Breast epithelium (tissue), 4 donors: ENCODE data around the gene MARCHF9. TPM values are rescaled to one million over a fixed set of nuclear protein-coding genes. Genes with fewer than 3 reads are reported as not detected.
A peak's percentile ranks its signal among the peaks of the same experiment; 100 is the strongest.

Source experiments
- DNase-seq, 2 donors: peaks; one replicate each; pipeline ENCODE4 v3.0.0-alpha.2; 2019; ENCODE audit warnings: low spot score in 2 of 2
- H3K27ac ChIP-seq, 2 donors: fragments of 200-600 bp; sonication (generic) in 1 of 2; one replicate each; pipeline ENCODE4 v1.5.1; 2016 to 2019; ENCODE audit warnings: mild to moderate bottlenecking in 1 of 2
- H3K27me3 ChIP-seq, 2 donors: fragments of 200-600 bp; sonication (generic) in 1 of 2; one replicate each; pipeline versions ENCODE4 v1.5.1 to v1.6.0; 2017 to 2019; ENCODE audit warnings: control low read depth in 1 of 2, mild to moderate bottlenecking in 1 of 2
- H3K36me3 ChIP-seq: fragments of 200-600 bp; one replicate; pipeline ENCODE4 v1.5.1; 2019
- H3K4me1 ChIP-seq, 2 donors: fragments of 200-600 bp; sonication (generic); one replicate each; pipeline ENCODE4 v1.5.1; 2016 to 2019; ENCODE audit warnings: control low read depth in 1 of 2
- H3K4me3 ChIP-seq, 3 donors: fragments of 200-600 bp; sonication (generic); 1 replicate in 2 of 3; 2 replicates in 1 of 3; pipeline ENCODE4 v1.5.1; 2016 to 2019; ENCODE audit warnings: mild to moderate bottlenecking in 3 of 3, moderate library complexity in 2 of 3
- H3K9me3 ChIP-seq, 2 donors: fragments of 200-600 bp; sonication (generic) in 1 of 2; one replicate each; pipeline ENCODE4 v1.5.1; 2016 to 2019; ENCODE audit warnings: control low read depth in 1 of 2
- POLR2A ChIP-seq: fragments of 450-650 bp; IDR thresholded peaks from one replicate; pipeline ENCODE4 v1.6.1; 2016; ENCODE audit warnings: antibody characterized with exemption, mild to moderate bottlenecking, moderate library complexity
- POLR2AphosphoS5 ChIP-seq, 3 donors: sonication (generic); formaldehyde crosslinking; IDR thresholded peaks; one replicate each; pipeline ENCODE4 v1.6.1; 2017; ENCODE audit warnings: antibody characterized with exemption in 3 of 3
- intact Hi-C: fragments of 100-400 bp; cut with DNase I; formaldehyde crosslinking; loops from one replicate; pipeline ENCODE4 v1.15.1; 2023; ENCODE audit warnings: low total_unique reads
- total RNA-seq, 3 donors: library from RNA; depleted of rRNA; stranded (reverse); fragments of >200 nt; gene quantifications; one replicate each; pipeline ENCODE4 v1.1.0, GENCODE V29; 2016
- TF ChIP-seq, protein P1 (sequence below), 3 donors: fragments of 450-650 bp; IDR thresholded peaks; one replicate each; pipeline ENCODE4 v1.5.1; 2016 to 2017; ENCODE audit warnings: antibody characterized with exemption in 3 of 3, mild to moderate bottlenecking in 3 of 3, moderate library complexity in 3 of 3

The MARCHF9 gene
- total RNA-seq, 3 donors from 2014 or later = 6.9 to 9.8 (median 7.5) TPM

- Histone ChIP-seq H3K36me3 (no peaks in the 10 kb centered on the region), H3K27me3 (no peaks in the 10 kb centered on the region), H3K27ac (peak overlapping the region in 1 of 2 donors; percentile 19), H3K4me3 (no peak overlapping the region), H3K9me3 (no peaks in the 10 kb centered on the region), H3K4me1 (no peaks in the 10 kb centered on the region)
- no peak for DNase-seq
- intact Hi-C loops = loop anchor here (5.0 kb wide), 1 partner anchor 42 kb away; no protein-coding TSS in a partner anchor
- TF ChIP-seq, protein P1, sequence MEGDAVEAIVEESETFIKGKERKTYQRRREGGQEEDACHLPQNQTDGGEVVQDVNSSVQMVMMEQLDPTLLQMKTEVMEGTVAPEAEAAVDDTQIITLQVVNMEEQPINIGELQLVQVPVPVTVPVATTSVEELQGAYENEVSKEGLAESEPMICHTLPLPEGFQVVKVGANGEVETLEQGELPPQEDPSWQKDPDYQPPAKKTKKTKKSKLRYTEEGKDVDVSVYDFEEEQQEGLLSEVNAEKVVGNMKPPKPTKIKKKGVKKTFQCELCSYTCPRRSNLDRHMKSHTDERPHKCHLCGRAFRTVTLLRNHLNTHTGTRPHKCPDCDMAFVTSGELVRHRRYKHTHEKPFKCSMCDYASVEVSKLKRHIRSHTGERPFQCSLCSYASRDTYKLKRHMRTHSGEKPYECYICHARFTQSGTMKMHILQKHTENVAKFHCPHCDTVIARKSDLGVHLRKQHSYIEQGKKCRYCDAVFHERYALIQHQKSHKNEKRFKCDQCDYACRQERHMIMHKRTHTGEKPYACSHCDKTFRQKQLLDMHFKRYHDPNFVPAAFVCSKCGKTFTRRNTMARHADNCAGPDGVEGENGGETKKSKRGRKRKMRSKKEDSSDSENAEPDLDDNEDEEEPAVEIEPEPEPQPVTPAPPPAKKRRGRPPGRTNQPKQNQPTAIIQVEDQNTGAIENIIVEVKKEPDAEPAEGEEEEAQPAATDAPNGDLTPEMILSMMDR (IDR thresholded peaks at IDR 0.05) = no peak
- TF ChIP-seq POLR2A (no peak), POLR2AphosphoS5 (IDR thresholded peaks at IDR 0.05) (no peak)
Measured at GRCh38 chr12:57780284-57780897, 25.5 kb downstream of the MARCHF9 start.

GRCh38 chr12:57781244-57781643, 26.3 kb downstream of the MARCHF9 start:
- TF ChIP-seq POLR2A (no peak), POLR2AphosphoS5 (IDR thresholded peaks at IDR 0.05) (no peak)
- TF ChIP-seq, protein P1 (IDR thresholded peaks at IDR 0.05) = no peak
- Histone ChIP-seq H3K27ac (no peak overlapping the region), H3K36me3 (no peaks in the 10 kb centered on the region), H3K4me3 (no peak overlapping the region), H3K9me3 (no peaks in the 10 kb centered on the region), H3K27me3 (no peaks in the 10 kb centered on the region), H3K4me1 (no peaks in the 10 kb centered on the region)
- intact Hi-C loops = loop anchor here (5.0 kb wide), 1 partner anchor 41 kb away; no protein-coding TSS in a partner anchor
- DNase-seq = no peak

DNA sequence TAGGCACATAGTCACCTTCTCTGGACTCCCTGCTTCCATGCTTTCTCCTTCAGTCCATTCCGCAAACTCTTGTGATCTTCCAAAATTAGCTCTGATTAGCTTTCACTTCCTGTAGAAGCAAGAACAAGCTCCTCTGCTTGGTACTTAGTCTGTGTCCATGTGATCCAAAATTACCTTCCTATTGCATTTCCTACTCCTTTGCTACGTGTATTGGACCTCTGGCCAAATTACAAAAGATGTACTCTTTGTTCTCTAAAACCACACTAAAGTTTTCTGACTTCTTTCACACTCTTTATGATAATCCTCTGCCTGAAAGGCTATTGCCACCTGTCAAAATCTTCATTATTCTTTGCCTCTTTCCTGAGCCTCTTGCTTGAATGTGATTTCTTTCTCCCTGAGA, 26.9 kb downstream of the MARCHF9 start:
- Histone ChIP-seq H3K27me3 (no peaks in the 10 kb centered on the region), H3K9me3 (no peaks in the 10 kb centered on the region), H3K4me1 (no peaks in the 10 kb centered on the region), H3K36me3 (no peaks in the 10 kb centered on the region), H3K4me3 (no peak overlapping the region), H3K27ac (no peak overlapping the region)
- no peak for DNase-seq
- TF ChIP-seq POLR2A = no peak
- TF ChIP-seq, protein P1 (IDR thresholded peaks at IDR 0.05) = no peak
- intact Hi-C loops = loop anchor here (5.0 kb wide), 1 partner anchor 40 kb away; no protein-coding TSS in a partner anchor

DNA sequence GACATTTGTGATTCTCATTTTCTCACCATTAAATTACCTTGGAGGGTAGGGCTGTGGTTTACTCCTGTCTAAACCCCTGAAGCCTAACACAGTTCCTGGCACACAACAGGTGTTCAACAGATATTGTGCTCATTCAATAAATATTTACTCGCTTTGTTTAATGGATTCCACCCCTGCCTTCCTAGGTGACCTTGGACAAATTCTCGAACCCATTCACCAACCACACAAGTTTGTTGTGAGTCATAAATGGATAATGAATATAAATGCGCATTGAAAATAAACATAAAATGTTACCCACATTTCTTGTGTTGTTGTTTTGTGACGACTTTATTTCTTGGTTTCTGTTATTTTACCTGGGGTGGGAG, 27.3 kb downstream of the MARCHF9 start:
- peak overlapping the region; percentile 74 to 87 (median 86) for H3K4me3 ChIP-seq
- H3K4me1 ChIP-seq = no peaks in the 10 kb centered on the region
- no peaks in the 10 kb centered on the region for H3K27me3 ChIP-seq
- H3K9me3 ChIP-seq = no peaks in the 10 kb centered on the region
- TF ChIP-seq POLR2AphosphoS5 (IDR thresholded peaks at IDR 0.05) (no peak), POLR2A (no peak)
- TF ChIP-seq, protein P1 (IDR thresholded peaks at IDR 0.05) = no peak
- H3K36me3 ChIP-seq = no peaks in the 10 kb centered on the region
- peak overlapping the region; percentile 82 to 88 for H3K27ac ChIP-seq
- no peak for DNase-seq
- intact Hi-C loops = loop anchor here (5.0 kb wide), 1 partner anchor 40 kb away; no protein-coding TSS in a partner anchor

DNA sequence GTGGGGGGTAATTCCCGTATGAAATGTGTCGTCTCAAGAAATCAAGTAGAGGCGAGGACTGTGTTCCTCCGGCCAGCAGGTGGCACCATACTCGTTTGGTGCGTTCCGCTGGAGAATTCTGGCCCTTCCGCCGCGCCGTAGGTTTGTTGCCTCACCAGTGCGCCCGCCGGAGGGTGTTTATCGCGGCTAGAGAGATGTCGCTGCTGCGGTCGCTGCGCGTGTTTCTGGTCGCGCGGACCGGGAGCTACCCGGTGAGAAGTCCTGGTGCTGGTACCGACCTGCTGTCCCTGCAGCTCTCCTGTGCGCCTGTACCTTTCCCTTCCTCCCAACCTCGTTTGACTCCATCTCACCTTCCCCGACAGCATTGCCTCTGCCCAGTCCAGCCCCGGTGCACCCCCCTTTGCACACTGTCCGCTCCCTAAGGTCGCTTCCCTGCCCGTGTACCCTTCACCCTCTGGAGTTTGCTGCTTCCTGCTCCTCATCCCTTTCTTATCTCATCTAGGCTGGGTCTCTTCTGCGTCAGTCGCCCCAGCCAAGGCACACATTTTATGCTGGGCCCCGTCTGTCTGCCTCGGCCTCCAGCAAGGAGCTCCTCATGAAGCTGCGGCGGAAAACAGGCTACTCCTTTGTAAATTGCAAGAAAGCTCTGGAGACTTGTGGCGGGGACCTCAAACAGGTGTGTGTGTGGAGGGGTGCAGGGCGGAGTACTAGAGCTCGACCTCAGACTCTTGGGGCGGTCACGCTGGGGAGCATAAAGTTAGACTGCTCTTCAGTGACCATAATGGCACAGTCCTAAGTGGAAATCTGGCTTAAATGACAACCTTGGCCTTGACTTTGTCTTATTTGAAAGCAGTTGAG, 27.9 kb downstream of the MARCHF9 start, which contains the start of gene TSFM:
Gene TSFM (plus strand): TSS at position 180 of the 858 bp plus-strand sequence. CDS start 15 bp downstream, at position 195.
- H3K9me3 ChIP-seq = no peaks in the 10 kb centered on the region
- H3K4me3 ChIP-seq = peak within 1 kb of the TSS; percentile 74 to 87 (median 86)
- no peaks in the 10 kb centered on the region for H3K36me3 ChIP-seq
- intact Hi-C loops = loop anchor here (5.0 kb wide), 1 partner anchor 39 kb away; no protein-coding TSS in a partner anchor
- DNase-seq = peak; percentile 93 to 99
- peak; percentile 94 to 96 (median 96) for TF ChIP-seq POLR2AphosphoS5 (IDR thresholded peaks at IDR 0.05)
- TF ChIP-seq, protein P1 (IDR thresholded peaks at IDR 0.05) = peak; percentile 93 to 97 (median 95)
- TF ChIP-seq POLR2A = peak; percentile 55
- H3K27ac ChIP-seq = peak within 1 kb of the TSS; percentile 82 to 88
- H3K4me1 ChIP-seq = no peaks in the 10 kb centered on the region
- no peaks in the 10 kb centered on the region for H3K27me3 ChIP-seq
